NCI-H1694 treated with DMSO at 0.1 percent for 48 hours (cell line): ENCODE data around the gene REEP1.
"Not testable (repeated sequence)": the region's sequence is repeated elsewhere in the genome, so short reads cannot be mapped to it uniquely, and the experiment has no call there.

Experiments used
- DNase-seq: peaks from one replicate; lab custom pipeline; 2025; lab: John Stamatoyannopoulos, UW

Gene REEP1

GRCh38 chr2:86243950-86244733, 93.3 kb downstream of the REEP1 start:
- DNase-seq = no peak

GRCh38 chr2:86243272-86243671, 94.2 kb downstream of the REEP1 start:
- DNase-seq = no peak

- no peak for DNase-seq
These were observed 95.8 kb downstream of the REEP1 start for GRCh38 chr2:86241611-86242010.

GRCh38 chr2:86240251-86240650, 97.2 kb downstream of the REEP1 start:
- DNase-seq = no peak

- DNase-seq = no peak
These were observed 97.7 kb downstream of the REEP1 start for GRCh38 chr2:86239745-86240144.

- no peak for DNase-seq
These were observed 98.1 kb downstream of the REEP1 start for GRCh38 chr2:86239326-86239725.

GRCh38 chr2:86238354-86238753, 99.1 kb downstream of the REEP1 start:
- DNase-seq = no peak

GRCh38 chr2:86237172-86237571, 100.3 kb downstream of the REEP1 start:
- DNase-seq = no peak

- no peak for DNase-seq
These were observed 102.0 kb downstream of the REEP1 start for GRCh38 chr2:86235196-86235980.

GRCh38 chr2:86234563-86235131, 102.8 kb downstream of the REEP1 start:
- DNase-seq = no peak

GRCh38 chr2:86233436-86233835, 104.0 kb downstream of the REEP1 start:
- no peak for DNase-seq

GRCh38 chr2:86232910-86233309, 104.5 kb downstream of the REEP1 start:
- DNase-seq = no peak

GRCh38 chr2:86232373-86232784, 105.0 kb downstream of the REEP1 start:
- DNase-seq = no peak

- no peak for DNase-seq
These were observed 105.6 kb downstream of the REEP1 start for GRCh38 chr2:86231680-86232372.

- no peak for DNase-seq
These were observed 106.5 kb downstream of the REEP1 start for GRCh38 chr2:86230961-86231360.

- no peak for DNase-seq
These were observed 108.2 kb downstream of the REEP1 start for GRCh38 chr2:86229221-86229620.

GRCh38 chr2:86228574-86228973, 108.9 kb downstream of the REEP1 start:
- DNase-seq = not testable (repeated sequence)

GRCh38 chr2:86227685-86228084, 109.7 kb downstream of the REEP1 start:
- no peak for DNase-seq

- DNase-seq = no peak
These were observed 110.5 kb downstream of the REEP1 start for GRCh38 chr2:86226636-86227520.

GRCh38 chr2:86226070-86226469, 111.4 kb downstream of the REEP1 start:
- no peak for DNase-seq

GRCh38 chr2:86225581-86225980, 111.8 kb downstream of the REEP1 start:
- DNase-seq = no peak
